Endometrial microvascular endothelial cells (primary cell): ENCODE measurements around the gene IQGAP2. TPM values are rescaled to one million over a fixed set of nuclear protein-coding genes. Genes with fewer than 3 reads are reported as not detected.

Experiments
- in situ Hi-C: cut with HindIII; loops from 2 replicates; pipeline ENCODE4 v1.10.0; 2017; ENCODE audit warnings: low sequenced_read_pairs, low pct_unique_long_range_greater_than_20kb; ENCODE audit errors: inconsistent ontology term
- total RNA-seq: library from RNA; depleted of rRNA; stranded (reverse); fragments of >200 nt; gene quantifications from one replicate; pipeline ENCODE4 v1.2.3, GENCODE V29; 2015; ENCODE audit errors: inconsistent ontology term

The IQGAP2 gene
- total RNA-seq, 1 donor from 2014 or later: 0.09 TPM

DNA sequence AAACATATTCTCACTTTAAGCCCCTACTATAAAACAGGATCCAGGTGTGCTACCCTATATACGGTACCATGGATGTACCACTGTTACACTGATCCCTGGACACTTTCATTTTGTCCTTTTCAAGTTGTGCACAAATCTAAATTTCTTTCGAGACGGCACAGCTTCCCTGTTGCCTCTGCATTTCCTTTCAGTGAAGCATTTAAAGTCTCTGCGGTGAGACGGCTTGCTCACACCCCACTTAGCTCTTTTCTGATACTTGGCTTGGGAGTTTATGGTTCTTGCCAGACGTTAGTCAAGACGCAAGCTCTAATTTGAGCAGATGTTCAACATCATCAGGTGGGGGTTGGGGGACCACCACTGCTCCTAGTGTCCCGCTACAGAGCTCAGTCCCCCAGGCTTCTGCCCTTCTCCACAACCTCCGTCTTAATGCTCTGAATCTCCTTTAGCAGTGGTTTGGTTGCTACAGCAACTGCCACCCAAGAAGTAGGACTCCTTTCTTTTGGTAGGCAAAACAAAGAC lies 204.3 kb downstream of the IQGAP2 start:
- in situ Hi-C loops: no loop called here

DNA sequence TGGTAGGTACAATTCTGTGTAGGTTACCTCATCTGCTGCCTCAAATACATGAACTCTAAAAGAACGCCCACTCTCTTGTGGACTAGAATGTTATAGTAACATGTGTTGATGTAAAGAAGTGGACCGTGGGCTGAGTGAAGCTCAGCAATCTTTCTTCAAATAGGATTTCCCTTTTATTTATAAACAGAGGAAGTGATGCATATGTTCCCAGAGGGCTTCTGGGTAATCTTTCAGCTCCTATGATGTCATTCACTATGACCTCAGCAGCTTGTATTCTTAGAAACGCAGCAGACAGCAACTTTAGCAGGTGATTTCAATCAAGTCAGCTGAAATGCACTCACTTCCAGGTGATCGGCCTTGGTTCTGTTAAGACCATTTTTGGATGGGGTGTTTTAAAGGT lies 205.7 kb downstream of the IQGAP2 start:
- in situ Hi-C loops: no loop called here

DNA sequence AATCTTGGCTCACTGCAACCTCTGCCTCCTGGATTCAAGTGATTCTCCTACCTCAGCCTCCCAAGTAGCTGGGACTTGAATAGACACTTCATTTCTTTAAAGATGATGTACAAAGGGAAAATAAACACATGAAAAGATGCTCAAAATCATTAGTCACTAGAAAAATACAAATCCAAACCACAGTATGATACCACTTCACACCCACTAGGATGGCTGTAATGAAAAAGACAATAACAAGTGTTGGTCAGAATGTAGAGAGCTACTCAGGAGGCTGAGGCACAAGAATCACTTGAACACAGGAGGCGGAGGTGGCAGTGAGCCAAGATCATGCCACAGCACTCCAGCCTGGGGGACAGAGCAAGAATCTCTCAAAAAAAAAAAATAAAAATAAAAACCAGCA lies 207.1 kb downstream of the IQGAP2 start:
- in situ Hi-C loops: no loop called here

DNA sequence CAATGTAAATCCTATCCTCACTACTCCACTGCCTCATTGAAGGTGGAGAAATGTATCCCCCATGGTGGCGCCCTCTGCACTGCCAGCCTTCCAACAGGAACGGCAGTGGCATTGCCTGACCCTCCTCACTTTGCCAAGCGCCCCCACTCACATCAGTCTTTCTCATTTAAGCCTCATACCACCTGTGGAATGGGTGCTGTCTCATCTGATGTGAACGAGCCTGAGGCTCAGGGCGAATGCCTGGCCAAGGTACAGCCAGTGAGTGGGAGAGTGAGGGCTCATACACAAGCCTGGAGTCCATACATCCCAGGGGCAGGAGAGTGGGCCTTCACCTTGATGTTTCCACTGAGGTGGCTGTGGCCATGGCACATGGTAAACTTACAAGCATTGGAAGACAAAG lies 209.9 kb downstream of the IQGAP2 start:
- in situ Hi-C loops: no loop called here

DNA sequence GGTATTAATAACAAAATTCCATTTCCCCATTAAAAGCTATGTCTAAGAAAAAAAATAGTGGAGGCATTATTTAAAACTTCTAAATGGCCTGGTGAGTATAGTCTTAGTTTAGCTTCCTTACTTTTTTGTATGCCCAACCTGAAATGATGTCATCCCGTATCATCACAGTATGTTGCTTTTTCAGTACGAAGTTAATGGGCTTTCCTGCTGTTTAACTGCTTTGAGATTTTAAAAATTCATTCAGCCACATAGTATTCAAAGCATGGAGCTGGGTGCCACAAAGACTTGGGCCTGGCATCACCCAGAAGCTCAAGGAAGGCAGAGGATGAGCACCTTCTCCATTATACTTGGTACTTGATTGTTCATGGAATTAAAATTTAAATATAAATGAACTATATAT lies 212.7 kb downstream of the IQGAP2 start:
- in situ Hi-C loops: no loop called here

DNA sequence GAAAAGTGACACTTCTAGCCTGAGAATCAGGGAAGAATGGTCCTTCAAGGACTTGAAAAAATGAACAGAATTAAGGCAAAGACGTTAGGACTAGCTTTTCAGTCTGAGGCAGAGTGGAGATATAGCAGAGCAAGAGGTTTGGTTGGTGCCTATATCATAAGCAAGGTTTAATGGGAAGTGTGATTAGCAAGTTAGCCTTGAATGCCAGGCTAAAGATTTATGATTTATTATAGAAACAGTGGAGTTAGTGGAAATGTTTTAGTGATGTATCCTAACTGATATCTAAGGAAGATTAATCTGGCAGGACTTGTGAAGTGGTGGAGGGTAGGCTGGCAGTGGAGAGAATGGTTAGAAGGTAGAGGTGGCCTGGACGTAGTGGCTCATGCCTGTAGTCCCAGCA lies 213.1 kb downstream of the IQGAP2 start:
- in situ Hi-C loops: no loop called here

DNA sequence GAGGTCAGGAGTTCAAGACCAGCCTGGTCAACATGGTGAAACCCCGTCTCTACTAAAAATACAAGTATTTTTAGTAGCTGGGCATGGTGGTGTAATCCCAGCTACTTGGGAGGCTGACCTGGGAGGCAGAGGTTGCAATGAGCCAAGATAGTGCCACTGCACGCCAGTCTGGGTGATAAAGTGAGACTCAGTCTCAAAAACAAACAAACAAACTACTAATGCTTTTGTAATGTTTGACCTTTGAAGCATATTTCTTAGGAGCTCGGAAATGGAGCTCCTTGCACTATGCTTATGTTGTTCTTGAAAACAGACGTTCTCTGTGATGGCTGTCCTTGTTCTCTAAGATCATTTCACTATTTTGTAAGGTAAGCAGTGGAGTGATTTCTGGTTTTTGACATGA lies 214.1 kb downstream of the IQGAP2 start:
- in situ Hi-C loops: no loop called here

DNA sequence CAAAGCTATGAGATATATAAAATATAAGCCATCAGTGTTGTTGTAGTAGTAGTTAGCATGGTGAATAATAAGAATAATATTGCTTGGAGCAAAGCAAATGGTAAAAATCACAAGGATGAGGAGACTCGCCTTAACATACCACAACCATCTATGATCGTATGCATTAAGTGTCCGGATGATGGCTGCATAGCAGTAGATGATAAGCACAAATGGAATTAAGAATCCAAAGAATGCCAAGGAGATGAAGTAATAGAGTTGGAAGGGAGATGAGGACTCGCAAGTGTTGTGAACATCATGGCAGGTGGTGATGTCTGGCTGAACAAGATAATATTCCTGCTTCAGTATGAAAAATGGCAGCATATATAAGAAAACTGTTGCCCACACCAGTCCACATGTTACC lies 214.6 kb downstream of the IQGAP2 start:
- in situ Hi-C loops: no loop called here

DNA sequence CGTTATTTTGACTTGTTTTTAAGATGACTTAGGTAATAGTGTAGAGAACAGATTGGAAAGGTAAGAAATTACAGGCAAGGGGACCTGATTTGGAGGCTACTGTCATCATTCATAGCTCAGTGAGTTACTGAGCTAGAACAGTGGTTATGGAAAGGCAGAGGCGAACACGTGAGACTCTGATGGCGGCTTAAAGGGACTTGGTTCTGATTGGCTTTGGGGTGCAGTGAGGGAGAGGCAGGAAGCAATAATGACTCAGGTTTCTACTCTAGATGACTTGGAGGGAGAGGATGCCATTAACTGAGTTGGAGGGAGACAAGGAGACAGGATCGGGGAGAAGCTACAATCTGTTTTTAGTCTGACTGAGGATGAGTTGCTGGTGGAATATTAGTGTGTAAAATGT lies 217.1 kb downstream of the IQGAP2 start:
- in situ Hi-C loops: no loop called here

DNA sequence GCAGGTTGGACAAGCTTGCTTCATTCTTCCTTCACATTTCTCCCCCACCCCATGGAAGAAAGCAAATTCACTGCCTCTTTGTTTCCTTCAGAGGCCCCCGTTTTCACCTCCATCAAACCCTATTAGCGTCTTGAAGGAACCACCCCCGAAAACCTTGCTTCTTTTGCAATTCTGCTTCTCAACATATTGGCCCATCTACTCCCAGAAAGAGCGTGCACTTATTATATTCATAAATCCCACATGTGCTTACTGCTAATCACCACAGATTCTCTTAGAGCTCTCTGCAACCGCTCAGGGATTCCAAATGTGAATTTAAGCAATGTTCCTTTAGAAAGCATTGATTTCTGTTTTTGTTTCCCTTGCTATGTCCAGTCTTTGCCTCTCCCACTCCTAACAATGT lies 219.0 kb downstream of the IQGAP2 start:
- in situ Hi-C loops: no loop called here

DNA sequence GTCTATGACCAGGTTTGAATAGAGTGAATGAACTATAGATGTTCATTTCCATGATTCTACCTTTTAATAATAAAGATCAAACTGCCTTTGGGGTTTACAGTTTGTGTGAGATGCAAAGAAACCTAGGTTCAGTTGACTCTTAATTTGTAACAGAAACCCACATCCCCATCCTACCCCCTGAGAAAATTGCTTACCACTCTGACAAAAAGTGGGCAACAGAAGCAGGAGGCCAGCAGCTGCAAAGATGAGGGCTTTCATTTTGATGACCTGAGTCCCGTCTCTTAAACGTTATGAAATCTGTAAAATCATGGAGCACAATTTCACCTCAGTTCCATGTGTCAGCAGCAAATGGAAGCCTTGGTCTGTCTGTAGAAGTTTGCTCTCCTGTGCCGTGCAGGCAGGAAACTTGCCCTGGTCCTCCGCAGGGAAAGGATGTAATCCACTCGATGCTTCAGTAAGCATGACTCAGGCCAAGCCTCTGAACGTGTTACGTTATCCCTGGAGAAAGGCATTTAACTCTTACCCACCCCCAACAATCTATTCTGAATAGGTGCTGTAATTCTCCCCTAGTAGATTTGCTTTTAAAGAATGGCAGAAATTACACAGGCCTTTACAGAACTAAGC lies 220.0 kb downstream of the IQGAP2 start, which contains the start of gene F2RL2:
F2RL2 (minus strand) TSS at position 431 of the 624 bp plus-strand sequence; CDS start at position 258, 173 bp downstream.
- in situ Hi-C loops: no loop called here

DNA sequence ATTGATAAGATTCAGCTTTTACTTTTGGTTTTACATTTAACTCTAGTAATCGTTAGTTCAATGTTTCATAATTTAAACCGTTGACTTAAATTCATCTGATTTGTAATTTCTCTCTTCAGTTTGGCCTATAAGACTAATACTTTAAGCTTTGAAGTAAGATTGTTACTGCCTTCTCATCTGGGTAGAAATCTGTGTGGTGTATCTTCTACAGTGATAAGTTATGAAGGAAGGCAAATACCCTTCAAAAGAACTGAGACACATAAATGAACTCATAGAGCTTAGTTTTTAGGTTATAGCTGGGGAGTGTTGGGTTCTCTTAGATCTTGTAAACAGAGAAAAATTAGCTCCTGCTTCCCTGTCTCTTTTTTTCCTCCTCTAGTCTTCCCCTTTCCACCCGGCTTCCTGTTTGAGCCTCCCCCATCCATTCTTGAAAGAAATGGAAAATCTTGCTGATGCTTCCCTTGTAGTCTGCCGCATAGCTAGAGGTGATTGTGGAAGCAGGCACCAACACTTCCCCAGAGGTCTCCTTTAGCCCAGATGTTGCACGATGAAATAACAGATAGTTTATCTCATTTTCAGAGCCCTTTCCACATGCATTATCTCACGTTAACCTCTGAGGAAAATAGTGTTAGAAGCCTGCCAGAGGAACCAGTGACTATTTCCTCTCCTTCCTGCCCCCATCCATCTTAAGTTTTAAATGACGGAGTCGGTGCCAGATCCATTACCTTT lies 222.2 kb downstream of the IQGAP2 start:
- in situ Hi-C loops: no loop called here

DNA sequence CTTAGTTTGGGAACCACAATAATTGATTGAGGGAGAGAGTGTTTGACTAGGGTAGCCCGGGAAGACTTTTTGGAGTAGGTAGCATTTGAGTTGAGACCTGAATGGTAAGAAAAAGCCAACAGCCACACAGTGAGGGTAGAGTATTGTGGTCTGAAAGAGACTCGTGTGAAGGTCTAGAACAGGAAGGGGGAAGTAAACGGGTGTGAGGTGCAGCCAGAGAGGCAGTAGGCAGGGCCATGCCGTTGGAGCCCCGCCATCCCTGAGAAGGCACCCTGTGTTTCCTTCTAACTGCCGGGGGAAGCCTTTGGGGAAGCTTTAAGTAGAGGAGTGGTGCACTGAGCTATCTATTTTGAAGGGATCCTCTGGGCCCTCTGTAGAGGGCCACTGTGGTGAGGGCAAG lies 223.7 kb downstream of the IQGAP2 start:
- in situ Hi-C loops: no loop called here

DNA sequence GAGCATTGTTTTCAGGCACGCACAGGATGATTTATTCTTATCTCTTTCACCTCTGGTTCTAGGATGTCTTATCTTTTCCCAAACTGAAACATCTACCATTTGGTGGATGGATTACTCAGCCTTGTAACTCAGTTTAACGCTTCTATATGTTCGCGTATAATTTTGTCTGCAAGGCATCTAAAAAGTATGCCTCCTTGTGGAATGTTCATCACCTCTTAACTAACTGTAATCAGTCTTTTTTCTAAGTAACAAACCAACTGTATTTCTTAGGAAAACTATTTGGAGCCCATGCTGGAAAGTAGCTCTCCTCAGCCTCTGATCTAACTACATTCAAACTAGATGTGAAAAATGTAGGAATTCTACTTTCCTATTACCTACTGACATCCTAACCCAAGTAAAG lies 231.6 kb downstream of the IQGAP2 start:
- in situ Hi-C loops: no loop called here

DNA sequence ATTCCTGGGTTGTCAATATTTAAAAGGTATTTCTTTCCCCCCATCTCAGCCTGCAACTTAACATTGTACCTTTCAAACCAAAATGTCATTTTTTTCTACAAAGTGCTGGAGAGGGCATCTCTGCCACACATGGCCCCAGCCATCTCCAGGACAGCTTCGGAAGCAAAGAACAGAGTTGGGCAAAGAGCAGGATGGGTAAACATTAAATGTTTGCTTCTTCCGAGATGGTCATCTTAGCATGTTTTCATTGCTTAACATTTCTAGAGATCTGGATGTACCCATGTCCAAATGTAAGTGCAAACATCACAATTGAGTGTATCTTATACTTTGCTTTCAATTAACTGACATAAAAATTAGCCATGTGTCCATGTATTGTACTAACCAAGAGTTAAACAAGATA lies 234.4 kb downstream of the IQGAP2 start:
- in situ Hi-C loops: no loop called here

DNA sequence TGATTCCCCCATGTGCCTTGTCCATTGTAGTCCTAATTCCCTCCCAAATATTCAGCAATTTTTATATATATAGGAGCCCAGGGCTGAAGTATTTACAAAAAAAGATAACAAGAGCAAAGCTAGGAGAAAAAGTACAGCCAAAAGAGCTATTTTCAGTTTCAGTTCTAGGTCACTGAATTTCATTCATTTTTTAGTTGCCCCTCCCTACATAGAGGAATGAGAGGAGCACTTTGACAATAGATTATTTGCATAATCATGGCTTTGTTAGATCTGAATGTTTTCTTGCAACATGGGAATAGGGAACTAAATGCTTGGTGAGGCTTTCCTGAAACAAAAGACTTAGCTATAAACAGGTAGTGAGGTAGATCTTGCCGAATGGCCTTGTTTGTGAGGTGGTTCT lies 235.4 kb downstream of the IQGAP2 start:
- in situ Hi-C loops: no loop called here

DNA sequence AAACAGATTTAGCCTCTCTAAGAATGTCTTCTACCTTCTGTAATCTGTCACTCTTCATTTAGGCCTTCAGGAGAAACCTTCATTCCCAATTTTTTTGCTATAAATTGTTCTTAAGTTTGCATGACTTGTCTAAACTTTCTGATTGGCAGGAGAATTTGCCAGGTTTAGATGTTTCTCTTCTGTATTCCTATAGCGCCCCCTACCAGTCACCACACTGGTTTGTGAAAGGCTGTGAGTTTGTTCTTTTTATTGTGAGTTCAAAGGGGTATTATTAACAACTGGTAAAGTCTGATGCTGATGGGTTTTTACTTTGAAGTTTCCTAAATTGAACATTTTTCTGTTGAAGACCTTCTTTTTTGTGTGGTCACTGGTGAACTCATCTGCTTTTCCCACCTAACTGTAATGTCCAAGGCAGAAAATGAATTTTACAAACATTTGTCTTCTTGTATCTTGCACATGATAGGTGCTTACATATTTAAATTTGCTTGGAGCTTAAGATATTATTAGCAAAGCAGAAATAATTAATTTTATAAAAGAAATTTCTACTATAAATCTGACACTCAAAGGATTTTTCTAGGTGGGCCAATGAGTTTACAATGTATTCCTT lies 238.5 kb downstream of the IQGAP2 start:
- in situ Hi-C loops: no loop called here

DNA sequence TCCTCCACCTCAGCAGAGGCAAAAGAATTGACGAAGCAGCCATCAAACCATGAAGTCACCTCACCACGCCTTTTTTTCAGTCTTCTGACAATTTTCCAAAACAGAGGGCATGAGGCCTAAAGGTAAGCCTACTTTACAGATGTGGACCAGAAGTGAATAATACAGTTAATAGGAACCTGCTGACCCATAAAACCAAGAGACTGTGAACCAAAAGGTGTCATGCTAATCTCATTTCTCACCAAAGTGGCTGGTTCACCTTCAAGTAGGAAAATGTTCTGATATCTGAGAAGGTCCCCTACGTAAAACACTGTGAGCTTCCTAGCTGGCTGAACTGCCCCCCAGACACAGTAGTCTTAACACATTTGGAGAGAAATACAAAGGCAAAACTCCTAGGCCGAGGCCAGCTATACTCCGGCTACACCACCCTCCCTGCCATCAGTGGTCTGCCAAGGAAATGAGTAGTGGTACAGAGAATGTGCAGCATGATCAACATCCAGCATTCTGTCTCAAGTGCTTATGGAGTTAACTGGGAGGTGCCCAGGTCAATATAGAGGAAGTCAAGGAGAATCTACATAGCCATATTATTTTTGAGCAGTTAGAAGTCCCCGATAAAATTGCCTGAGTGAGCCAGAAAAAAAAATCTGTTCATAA lies 239.4 kb downstream of the IQGAP2 start:
- in situ Hi-C loops: no loop called here

DNA sequence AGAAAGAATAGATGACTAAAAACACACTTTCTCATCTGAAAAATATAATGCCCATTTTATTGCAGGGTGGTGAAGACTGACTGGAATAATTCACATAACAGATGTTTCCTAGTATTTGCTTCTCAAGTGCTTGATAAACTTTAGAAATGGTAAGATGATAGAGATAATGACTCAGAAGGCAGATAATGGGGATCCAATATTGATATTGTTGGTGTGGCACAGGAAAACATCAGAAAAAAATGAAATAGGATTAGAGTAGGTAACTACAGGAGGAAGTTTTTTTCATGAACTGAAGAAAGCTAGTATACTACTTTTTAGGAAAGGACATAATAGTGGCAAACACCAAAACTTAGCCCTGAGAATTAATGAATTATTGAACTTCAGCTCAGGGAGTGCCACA lies 240.3 kb downstream of the IQGAP2 start:
- in situ Hi-C loops: no loop called here

DNA sequence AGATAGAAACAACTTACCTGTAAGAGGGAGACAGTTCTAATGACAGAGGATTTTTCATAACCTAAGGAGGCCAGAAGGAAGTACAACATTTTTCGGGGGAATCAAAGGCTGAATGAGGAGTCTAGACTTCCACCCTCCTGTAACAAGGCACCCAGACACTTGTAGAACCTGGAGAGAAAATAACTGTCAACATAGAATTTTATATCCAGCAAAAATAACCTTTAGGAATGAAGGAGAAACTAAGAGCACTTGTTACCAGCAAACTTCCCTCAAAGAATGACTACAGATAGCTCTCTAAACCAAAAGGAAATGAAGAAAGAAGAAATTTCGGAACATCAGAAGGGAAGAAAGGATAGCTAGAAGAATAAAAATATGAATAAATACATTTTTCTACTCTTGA lies 246.1 kb downstream of the IQGAP2 start:
- in situ Hi-C loops: no loop called here
